ENCODE data around the gene SPRR2F. TPM values are rescaled to one million over a fixed set of nuclear protein-coding genes. Genes with fewer than 3 reads are reported as not detected.

The SPRR2F gene
- total RNA-seq, 1 donor from 2014 or later: not detected

GRCh38 chr1:153094426-153094825 is 18.9 kb downstream of the SPRR2F start, which contains the start of gene SPRR2E:
Gene SPRR2E, minus strand, starts transcription at chr1:153094526. Its CDS starts 775 bp downstream, at chr1:153093751.
- Histone ChIP-seq H3K4me3 (ENCODE audit: insufficient read depth, low read depth, low read length) (no peak within 1 kb of the TSS), H3K9ac (ENCODE audit: low read length) (no peak within 1 kb of the TSS), H3K4me1 (ENCODE audit: insufficient read depth, low read length) (no peaks in the 10 kb centered on the region), H3K4me2 (ENCODE audit: low read length) (no peak within 1 kb of the TSS), H3K27me3 (ENCODE audit: insufficient read depth, low read length) (no peaks in the 10 kb centered on the region), H2AFZ (ENCODE audit: low read depth, low read length) (no peak within 1 kb of the TSS), H3K27ac (ENCODE audit: low read depth, low read length) (no peak within 1 kb of the TSS), H4K20me1 (ENCODE audit: insufficient read depth, low read length) (no peaks in the 10 kb centered on the region), H3K9me3 (ENCODE audit: insufficient read depth, low read depth, low read length) (no peaks in the 10 kb centered on the region), H3K79me2 (ENCODE audit: insufficient read depth, low read length) (no peaks in the 10 kb centered on the region), H3K36me3 (ENCODE audit: insufficient read depth, low read length) (no peaks in the 10 kb centered on the region)
- DNase-seq (ENCODE audit: low read depth): no peak
- Mint-ChIP-seq H3K4me1 (ENCODE audit: low read depth, unreplicated experiment) (no peaks in the 10 kb centered on the region), H3K36me3 (ENCODE audit: low read depth, unreplicated experiment) (no peaks in the 10 kb centered on the region), H3K27ac (ENCODE audit: unreplicated experiment) (no peak within 1 kb of the TSS), H3K4me3 (ENCODE audit: unreplicated experiment) (no peak within 1 kb of the TSS), H3K27me3 (ENCODE audit: low read depth, unreplicated experiment) (no peaks in the 10 kb centered on the region), H3K9me3 (ENCODE audit: unreplicated experiment) (no peaks in the 10 kb centered on the region)
- TF ChIP-seq, protein P1, sequence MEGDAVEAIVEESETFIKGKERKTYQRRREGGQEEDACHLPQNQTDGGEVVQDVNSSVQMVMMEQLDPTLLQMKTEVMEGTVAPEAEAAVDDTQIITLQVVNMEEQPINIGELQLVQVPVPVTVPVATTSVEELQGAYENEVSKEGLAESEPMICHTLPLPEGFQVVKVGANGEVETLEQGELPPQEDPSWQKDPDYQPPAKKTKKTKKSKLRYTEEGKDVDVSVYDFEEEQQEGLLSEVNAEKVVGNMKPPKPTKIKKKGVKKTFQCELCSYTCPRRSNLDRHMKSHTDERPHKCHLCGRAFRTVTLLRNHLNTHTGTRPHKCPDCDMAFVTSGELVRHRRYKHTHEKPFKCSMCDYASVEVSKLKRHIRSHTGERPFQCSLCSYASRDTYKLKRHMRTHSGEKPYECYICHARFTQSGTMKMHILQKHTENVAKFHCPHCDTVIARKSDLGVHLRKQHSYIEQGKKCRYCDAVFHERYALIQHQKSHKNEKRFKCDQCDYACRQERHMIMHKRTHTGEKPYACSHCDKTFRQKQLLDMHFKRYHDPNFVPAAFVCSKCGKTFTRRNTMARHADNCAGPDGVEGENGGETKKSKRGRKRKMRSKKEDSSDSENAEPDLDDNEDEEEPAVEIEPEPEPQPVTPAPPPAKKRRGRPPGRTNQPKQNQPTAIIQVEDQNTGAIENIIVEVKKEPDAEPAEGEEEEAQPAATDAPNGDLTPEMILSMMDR (IDR thresholded peaks at IDR 0.05; ENCODE audit: insufficient read depth, low read depth, low read length): no peak
- no peak for TF ChIP-seq EZH2 (IDR thresholded peaks at IDR 0.05; ENCODE audit: insufficient read depth, low read length)
- FAIRE-seq: no peak

DNA sequence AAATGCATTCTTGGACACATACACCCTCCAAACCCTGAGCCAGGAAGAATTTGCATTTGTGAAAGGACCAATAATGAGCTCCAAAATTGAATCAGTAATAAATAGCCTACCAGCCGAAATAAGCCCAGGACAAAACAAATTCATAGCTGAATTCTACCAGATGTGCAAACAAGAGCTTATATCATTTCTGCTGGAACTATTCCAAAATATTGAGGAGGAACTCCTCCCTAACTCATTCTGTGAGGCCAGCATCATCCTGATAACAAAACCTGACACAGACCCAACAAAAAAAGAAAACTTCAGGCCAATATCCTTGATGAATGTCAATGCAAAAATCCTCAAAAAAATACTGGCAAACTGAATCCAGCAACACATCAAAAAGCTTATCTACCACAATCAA is 25.7 kb downstream of the SPRR2F start:
- no peaks in the 10 kb centered on the region for H3K4me1 ChIP-seq (ENCODE audit: insufficient read depth, low read length)
- Mint-ChIP-seq H3K27ac (ENCODE audit: unreplicated experiment) (no peak overlapping the region), H3K9me3 (ENCODE audit: unreplicated experiment) (peaks cover 2% of the 10 kb centered on the region), H3K4me3 (ENCODE audit: unreplicated experiment) (no peak overlapping the region), H3K27me3 (ENCODE audit: low read depth, unreplicated experiment) (no peaks in the 10 kb centered on the region), H3K36me3 (ENCODE audit: low read depth, unreplicated experiment) (no peaks in the 10 kb centered on the region), H3K4me1 (ENCODE audit: low read depth, unreplicated experiment) (no peaks in the 10 kb centered on the region)
- DNase-seq (ENCODE audit: low read depth) (no peak), FAIRE-seq (no peak)
- no peaks in the 10 kb centered on the region for H4K20me1 ChIP-seq (ENCODE audit: insufficient read depth, low read length)
- TF ChIP-seq, protein P1 (IDR thresholded peaks at IDR 0.05; ENCODE audit: insufficient read depth, low read depth, low read length): no peak
- TF ChIP-seq EZH2 (IDR thresholded peaks at IDR 0.05; ENCODE audit: insufficient read depth, low read length): no peak
- H3K9me3 ChIP-seq (ENCODE audit: insufficient read depth, low read depth, low read length): no peaks in the 10 kb centered on the region
- no peaks in the 10 kb centered on the region for H3K79me2 ChIP-seq (ENCODE audit: insufficient read depth, low read length)
- H2AFZ ChIP-seq (ENCODE audit: low read depth, low read length): no peak overlapping the region
- H3K9ac ChIP-seq (ENCODE audit: low read length): no peak overlapping the region
- no peak overlapping the region for H3K4me2 ChIP-seq (ENCODE audit: low read length)
- no peak overlapping the region for H3K27ac ChIP-seq (ENCODE audit: low read depth, low read length)
- H3K4me3 ChIP-seq (ENCODE audit: insufficient read depth, low read depth, low read length): no peak overlapping the region
- H3K27me3 ChIP-seq (ENCODE audit: insufficient read depth, low read length): no peaks in the 10 kb centered on the region
- H3K36me3 ChIP-seq (ENCODE audit: insufficient read depth, low read length): no peaks in the 10 kb centered on the region

GRCh38 chr1:153081736-153082135 is 31.6 kb downstream of the SPRR2F start:
- no peak overlapping the region for H3K27ac Mint-ChIP-seq (ENCODE audit: unreplicated experiment)
- H3K4me1 Mint-ChIP-seq (ENCODE audit: low read depth, unreplicated experiment): no peaks in the 10 kb centered on the region
- H4K20me1 ChIP-seq (ENCODE audit: insufficient read depth, low read length): no peaks in the 10 kb centered on the region
- no peak overlapping the region for H3K4me2 ChIP-seq (ENCODE audit: low read length)
- H3K9me3 Mint-ChIP-seq (ENCODE audit: unreplicated experiment): peaks cover 2% of the 10 kb centered on the region
- H3K79me2 ChIP-seq (ENCODE audit: insufficient read depth, low read length): no peaks in the 10 kb centered on the region
- DNase-seq (ENCODE audit: low read depth) (peak; percentile 4), FAIRE-seq (no peak)
- no peaks in the 10 kb centered on the region for H3K36me3 ChIP-seq (ENCODE audit: insufficient read depth, low read length)
- H3K27ac ChIP-seq (ENCODE audit: low read depth, low read length): no peak overlapping the region
- no peaks in the 10 kb centered on the region for H3K36me3 Mint-ChIP-seq (ENCODE audit: low read depth, unreplicated experiment)
- TF ChIP-seq, protein P1 (IDR thresholded peaks at IDR 0.05; ENCODE audit: insufficient read depth, low read depth, low read length): no peak
- no peak for TF ChIP-seq EZH2 (IDR thresholded peaks at IDR 0.05; ENCODE audit: insufficient read depth, low read length)
- no peaks in the 10 kb centered on the region for H3K4me1 ChIP-seq (ENCODE audit: insufficient read depth, low read length)
- H3K4me3 Mint-ChIP-seq (ENCODE audit: unreplicated experiment): no peak overlapping the region
- H3K9ac ChIP-seq (ENCODE audit: low read length): no peak overlapping the region
- H3K27me3 Mint-ChIP-seq (ENCODE audit: low read depth, unreplicated experiment): no peaks in the 10 kb centered on the region
- no peaks in the 10 kb centered on the region for H3K27me3 ChIP-seq (ENCODE audit: insufficient read depth, low read length)
- no peak overlapping the region for H3K4me3 ChIP-seq (ENCODE audit: insufficient read depth, low read depth, low read length)
- no peak overlapping the region for H2AFZ ChIP-seq (ENCODE audit: low read depth, low read length)
- no peaks in the 10 kb centered on the region for H3K9me3 ChIP-seq (ENCODE audit: insufficient read depth, low read depth, low read length)

Measured in astrocyte (in vitro differentiated cells and primary cell).